Measurements from ENCODE around the gene PIAS1.
"Not testable (repeated sequence)": the region's sequence is repeated elsewhere in the genome, so short reads cannot be mapped to it uniquely, and the experiment has no call there.

The PIAS1 gene

DNA sequence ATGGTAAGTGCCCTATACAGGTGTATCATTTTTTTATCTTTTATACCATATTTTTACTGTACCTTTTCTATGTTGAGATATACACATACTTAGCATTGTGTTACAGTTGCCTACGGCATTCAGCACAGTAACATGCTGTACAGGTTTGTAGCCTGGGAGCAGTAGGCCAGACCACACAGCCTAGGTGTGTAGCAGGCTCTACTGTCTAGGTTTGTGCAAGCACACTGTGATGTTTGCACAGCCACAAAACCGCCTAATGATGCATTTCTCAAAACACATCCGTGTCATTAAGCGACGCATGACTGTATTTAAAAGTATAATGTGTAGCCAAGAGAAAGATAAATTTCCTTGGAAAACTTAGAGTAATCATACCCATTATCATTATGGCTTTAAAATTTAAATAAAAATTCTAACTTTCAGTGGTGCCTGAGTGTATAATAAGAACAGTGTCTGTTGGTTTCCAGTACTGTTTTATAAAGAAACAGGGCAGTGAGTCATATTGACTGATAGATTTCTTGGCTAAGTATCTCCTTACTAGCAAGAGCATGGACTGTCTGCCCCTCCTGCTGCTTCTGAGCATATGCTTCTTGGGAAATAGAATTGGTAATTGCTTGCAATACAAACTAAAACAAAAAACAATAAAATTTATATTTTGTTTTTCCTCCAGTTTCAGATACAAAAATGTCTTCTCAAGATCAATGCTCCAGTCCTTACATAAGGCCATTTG is 132.7 kb downstream of the PIAS1 start:
- DNase-seq, result no peak

DNA sequence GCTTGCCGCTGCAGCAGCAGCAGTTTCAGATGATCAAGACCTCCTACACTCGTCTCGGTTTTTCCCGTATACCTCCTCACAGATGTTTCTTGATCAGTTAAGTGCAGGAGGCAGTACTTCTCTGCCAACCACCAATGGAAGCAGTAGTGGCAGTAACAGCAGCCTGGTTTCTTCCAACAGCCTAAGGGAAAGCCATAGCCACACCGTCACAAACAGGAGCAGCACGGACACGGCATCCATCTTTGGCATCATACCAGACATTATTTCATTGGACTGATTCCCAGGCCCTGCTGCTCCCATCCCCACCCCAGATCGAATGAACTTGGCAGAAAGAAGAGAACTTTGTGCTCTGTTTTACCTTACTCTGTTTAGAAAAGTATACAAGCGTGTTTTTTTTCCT is 133.4 kb downstream of the PIAS1 start:
- no peak for DNase-seq

DNA sequence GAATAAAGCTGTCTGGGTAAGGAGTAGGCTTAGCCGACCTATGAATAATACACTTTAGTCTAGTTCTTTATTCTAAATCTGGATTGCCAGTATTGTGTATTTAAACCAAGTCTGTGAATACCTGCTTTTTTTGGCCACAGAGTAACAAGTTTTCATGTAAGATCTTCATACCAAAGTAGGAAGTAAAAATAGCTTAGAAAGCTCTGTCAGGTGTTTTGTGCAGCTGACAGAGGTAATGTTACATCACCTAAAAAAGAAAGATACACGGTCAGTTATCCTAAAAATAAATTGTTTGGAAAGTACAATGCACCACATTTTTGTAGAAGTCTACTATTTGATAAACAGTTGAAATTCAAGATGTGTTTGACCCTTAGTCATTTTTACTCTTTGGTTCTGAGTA is 134.5 kb downstream of the PIAS1 start:
- DNase-seq, result no peak

DNA sequence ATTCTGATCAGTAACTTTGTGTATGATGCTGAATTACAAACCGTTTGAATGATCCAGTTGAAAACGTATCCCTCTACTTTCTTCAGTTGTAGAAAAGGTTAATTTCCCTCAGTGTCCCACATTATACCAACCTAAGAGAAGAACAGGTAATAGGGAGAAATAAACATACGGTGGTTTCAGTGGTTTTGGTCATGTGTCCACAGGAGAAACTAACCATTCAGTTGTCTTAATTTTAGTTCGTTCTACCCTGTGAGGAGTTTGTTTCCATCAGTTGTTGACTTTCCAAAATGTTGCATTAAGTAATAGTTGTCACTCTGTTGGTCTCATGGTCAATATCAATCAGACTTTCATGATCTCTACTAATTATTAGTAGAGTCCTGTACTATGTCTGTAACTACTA is 135.9 kb downstream of the PIAS1 start:
- DNase-seq, result no peak

DNA sequence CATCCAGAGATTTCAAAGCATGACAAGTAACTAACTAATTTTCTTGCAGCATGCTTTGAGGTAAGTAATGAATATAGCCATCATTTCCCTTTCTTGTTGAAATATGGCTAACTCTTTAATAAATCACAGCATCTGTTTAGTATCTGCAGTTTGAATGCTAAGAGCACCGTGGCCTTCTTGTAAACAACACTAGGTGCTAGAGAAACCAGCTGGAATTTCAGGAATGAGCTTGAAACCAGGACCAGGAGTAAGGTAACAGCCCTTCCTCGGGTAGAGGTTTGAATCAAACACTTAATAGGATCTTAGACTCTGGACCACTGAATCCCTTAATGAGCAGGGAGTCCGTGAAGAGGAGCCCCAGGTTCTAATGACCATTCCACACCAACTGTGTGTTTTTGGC is 137.4 kb downstream of the PIAS1 start:
- no peak for DNase-seq

DNA sequence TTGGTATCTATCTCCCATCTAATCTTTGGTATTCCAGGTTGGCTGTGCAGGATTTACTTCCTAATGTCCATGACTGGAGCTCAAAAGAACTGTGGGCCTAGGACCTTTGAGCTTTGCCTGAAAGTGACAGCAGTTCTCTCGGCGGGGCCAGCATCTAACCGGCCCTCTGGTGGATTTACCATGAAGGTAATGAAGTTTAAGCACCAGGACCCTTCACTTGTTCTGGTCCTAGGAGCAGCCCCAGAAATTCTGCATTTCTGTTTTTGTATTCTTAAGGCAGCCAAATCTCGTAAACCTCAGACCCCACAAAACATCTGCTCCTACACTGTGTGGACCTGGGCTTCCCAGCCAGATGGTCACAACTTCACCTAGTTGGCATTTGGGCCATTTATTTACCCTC is 138.0 kb downstream of the PIAS1 start:
- DNase-seq, result no peak

DNA sequence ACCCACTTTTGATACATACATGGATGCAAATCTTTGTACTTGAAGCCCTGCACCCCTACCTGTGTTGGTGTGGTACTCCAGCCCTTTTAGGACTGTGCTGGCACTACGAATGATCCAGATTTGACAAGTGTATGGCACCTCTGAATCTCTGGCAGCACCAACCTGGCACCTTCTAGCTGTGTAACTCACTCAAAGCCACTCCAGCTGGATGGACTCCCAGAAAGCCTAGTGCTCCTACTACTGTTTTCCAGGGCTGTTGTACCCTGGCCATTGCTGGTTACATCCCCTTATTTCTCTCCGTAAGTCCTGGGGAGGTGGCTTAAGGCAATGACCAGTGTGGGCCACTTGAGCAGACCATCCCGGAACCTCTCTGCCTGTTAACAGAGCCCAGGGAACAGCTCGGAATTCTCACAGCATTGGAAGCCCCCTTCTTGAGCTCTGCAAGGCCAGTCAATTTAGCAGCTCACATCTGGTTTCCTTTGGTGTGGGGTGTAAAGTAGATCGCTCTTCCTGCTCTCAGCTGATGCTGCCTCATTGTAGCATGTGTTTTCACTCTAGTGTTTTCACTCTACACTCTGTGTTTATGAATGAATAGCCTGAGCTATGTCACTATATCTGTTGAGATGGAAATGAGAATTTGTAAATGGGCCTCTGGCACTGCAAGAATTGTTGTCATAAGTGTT is 138.8 kb downstream of the PIAS1 start:
- DNase-seq, result no peak

DNA sequence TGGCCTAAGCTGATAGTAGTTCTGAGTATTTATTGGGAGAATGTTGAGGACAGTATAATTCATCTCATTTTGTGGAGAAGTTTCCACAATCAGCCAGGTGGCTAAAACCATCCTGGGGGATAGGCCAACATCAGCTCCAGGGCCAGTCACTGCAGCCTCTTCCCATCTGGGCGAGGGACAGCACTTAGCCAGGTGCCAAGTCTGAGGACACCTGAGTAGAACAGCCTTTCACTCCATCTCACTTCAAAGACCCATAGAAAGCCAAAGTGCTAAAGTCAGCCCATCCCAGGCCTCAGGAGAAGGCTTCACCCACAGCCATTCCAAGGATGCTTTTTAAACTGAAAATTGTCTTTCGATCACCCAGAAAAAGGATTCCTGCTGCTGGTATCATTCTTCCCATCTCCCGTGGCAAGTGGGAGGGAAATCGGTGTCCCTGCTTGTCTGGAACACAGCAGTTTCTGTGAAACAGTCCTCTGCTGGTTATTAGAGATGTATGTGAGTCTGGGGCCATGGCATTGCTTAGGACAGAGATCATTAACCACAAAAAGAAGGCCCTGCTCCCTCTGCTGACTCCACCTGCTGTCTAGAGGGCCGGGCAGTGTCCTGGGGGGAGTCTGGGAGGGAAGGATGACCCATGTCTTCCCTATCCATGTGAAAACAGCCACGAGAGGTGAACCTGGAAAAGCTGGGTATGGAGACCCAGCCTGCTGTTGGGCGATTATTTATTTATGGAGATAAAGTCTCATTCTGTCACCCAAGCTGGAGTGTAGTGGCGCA is 141.4 kb downstream of the PIAS1 start:
- DNase-seq, result no peak

DNA sequence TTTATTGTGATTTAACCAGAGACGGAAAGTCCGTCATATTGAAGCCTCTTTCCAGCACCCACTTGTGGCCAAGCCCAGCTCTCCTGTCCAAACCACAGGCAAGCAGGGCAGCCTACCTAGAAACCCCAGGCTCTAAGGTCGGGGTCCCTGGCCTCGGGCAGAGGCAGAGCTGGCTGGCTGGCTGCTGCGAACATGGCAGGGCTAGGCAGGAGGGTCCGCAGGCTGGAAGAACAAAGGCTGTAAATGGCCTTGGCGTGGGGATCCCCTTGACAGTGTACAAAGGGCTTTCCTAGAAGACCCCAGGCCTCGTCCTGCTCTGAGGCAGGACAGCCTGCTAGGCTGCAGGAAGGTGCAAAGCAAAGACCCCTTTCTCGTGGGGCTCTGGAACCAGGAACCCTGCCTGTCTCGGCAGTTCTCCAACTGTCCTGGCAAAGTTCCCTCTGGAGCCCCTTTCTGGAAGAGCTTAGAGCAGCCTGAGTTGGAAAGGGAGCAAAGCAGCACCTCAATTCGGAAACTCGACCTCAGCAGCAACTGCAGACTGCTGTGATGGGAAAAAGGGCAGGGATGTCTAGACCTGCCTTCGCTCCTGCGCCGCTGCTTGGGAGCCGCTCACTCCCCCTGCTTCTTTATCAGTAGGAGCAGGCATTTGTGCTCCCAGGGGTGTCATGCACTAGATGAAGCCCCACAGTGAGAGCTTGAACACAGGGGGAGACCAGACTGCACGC is 142.5 kb downstream of the PIAS1 start:
- no peak for DNase-seq

DNA sequence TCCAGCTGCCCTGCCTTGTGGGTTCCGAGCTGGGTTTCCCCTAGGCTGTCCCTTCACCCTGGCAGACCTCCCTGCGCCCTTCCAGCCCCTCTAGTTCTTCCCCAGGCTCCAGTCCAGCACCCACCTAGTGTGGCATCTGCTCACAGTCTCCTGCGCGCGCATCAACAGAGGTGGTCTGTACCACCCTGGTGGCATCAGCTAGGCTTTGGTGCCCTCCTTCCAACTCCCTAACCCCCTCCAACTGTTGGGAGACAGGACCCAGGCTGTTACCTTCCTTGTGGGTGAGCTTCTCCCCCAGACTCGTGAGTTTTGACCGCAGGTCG is 143.0 kb downstream of the PIAS1 start:
- no peak for DNase-seq

DNA sequence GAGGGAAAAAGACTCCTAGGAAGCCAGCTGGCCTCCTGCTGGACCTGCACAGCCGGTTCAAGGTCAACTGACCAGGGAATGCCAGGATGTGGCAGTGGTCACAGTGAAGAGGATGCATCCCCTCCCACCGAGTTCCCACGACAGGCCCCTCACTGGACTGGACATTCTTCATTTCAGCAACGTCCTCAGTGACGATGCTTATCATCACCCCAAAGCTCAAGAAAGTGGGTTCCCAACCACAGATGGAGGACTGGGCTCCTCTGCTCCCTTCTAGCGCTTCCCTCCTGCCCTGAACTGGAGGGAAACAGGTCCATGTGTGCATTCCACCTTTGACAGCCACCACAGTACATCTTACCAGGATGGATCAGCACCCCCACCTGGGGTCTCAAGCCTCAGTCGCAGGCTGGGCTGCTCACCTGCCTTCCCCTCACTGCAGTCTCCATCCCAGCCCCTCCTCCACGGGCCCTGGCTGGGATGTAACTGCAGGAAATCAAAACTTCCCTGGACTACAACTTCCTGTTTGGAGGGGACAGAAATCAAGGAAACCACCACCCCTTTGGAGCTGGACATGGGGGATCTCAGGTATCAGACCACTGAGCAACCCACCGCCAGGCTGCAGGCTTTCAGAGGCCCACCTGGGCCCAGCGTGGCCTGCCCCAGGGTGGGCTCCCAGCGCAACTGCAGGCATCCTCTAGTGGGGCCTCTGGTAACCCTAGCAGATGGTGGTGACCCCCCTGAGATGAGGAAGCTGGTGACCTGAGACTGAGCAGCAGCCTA is 143.7 kb downstream of the PIAS1 start:
- DNase-seq, result no peak

DNA sequence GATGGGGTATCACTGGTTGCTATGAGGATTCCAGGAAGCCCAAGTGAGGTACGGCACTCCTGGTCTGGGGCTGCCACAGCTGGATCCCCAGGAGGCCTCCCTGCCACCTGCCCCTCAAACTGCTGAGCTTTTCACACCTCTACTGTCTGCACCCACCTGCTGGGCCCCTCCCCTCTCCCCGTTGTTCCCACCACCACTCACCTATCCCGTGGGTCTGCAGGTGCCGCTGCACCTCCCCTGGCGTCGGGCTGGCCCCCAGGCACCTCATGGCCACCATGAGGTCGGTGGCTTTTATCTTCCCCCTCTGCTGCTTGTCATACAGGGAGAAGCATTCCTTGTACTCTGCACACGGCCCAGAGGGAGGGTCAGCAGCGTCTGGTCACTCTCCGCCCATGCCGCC is 145.2 kb downstream of the PIAS1 start:
- no peak for DNase-seq

DNA sequence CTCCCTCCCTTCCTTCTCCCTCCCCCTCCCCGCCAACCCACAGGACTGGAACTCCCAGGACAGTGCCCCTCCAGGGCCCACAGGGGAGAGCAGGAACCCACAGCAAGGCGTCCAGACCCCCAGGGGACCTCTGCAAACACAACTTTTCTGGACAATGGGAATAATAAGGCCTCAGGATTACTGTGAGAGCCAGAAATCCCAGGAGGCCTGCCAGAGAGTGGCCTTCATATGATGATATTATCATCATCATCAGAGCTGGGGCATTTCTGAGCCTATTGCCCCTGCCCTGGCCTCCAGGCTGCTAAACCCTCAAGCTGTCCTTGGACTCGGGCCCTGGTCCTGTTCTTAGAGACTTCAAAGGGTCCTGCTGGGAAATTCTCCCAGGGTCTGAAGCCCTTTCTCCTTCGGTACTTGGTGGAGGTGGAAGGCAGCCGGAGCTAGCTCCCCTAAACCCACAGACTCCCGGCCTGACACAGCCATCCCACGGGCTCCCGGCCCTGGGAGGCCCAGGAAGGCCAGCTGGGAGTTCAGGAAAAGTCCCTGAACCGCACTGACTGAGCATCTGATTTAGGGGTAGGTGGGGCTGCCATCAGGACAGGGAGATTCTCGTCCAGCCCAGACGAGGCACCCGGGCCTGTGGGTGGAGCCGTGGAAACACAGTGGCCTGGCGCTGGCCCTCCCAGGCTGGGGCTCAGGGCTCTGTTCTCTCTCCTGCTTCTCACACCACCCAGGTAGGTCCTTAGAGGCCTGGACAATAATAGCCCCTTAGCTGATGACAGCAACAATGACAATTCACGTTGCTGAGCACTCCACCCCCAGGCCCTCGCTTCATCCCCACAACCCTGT is 146.1 kb downstream of the PIAS1 start:
- DNase-seq, result no peak

DNA sequence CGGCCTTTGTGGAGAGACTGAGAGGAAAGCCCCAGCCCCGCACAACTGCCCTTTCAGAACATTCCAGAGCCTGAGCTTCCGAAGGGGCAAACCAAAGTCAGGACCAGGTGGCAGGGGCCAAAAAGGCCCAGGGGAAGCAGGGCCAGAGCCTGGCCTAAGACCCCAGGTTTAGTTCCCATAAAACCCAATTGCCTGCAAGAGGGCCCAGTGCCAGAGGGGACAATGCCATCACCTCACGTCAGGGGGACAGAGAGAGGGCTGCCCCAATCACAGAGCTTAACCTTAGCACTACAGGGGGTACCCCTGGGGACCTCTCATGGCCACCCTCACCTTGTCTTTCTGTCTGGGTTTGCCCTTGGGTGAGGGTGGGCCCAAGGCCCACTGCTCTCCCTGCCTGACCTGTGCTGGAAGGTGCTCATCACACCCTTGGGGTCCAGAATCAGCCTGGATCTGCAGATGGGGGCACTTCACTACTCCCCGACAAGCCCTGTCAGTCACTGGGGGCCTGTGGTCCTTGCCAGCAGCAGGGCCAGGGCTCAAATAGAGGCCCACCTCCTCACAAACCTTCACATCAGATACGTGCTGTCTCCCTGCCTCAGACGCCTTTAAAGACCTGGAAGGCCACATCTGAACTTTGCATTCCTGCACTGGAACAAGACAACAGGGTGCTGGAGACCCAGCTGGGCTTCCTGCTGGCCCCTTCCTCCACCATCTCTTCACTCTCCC is 147.2 kb downstream of the PIAS1 start:
- no peak for DNase-seq

DNA sequence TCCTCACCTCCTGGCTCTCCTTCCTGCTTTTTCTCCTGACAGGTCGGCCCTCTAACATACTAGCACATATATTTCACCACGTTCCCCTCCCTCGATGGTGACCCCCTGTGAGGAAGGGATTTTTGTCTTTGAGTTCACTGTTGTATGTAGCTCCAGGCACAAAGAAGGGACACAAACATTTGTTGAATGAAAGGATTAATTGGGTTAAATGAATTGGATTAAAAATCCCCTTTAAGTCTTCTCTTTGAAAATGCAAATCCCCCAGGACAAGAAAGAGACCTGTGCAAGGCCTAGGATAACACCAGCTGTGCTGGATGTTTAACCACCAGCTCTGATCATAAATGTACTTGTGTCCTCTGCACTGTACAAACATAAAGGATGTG is 147.8 kb downstream of the PIAS1 start:
- no peak for DNase-seq

DNA sequence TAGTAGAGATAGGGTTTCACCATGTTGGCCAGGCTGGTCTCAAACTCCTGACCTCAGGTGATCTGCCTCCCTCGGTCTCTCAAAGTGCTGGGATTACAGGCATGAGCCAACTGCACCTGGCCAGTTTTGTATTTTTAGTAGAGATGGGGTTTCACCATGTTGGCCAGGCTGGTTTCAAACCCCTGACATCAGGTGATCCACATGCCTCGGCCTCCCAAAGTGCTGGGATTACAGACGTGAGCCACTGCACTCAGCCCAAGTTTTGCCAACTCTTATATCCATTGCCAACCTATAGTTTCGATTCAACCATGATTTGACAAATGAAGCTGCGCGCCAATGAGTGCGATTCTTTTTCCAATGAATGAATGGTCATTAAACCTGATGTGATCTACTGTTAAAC is 148.9 kb downstream of the PIAS1 start:
- not testable (repeated sequence) for DNase-seq

DNA sequence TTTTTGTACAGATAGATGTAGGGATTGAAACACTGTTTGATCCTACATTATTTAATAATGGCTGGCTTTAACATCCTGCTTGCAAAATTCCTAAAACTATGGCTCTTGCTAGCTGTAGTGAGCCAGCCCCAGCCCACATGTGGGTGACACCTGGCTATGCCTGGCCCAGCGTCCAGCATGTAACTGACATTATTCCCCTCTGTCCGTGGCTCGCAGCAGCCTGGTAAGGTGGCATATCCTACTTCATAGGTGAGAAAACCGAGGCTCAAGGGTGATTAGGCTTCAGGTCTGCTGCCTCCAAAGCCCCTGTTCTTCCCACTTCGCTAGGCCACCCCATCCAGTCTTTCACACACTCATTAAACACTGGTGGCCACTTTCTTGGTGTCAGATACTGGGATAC is 149.4 kb downstream of the PIAS1 start:
- DNase-seq, result no peak

DNA sequence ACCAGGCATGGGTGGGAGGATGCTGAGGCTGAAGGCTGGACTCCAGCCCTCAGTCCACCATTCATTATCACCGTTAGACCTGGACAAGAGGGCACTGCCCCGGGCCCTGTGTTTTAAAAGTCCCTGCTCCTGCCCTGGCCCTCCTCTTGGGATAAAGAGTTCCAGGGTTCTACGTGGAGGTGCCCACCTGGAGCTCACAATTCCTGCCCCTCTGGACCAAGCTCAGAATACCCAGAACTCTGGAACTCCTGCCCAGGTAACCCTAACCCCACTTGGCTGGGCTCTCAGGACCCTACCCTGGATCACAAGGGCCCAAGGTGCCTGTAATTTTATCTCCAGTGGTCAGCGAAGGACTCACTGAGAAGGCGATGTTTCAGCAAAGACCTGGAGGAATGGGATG is 149.8 kb downstream of the PIAS1 start:
- no peak for DNase-seq

DNA sequence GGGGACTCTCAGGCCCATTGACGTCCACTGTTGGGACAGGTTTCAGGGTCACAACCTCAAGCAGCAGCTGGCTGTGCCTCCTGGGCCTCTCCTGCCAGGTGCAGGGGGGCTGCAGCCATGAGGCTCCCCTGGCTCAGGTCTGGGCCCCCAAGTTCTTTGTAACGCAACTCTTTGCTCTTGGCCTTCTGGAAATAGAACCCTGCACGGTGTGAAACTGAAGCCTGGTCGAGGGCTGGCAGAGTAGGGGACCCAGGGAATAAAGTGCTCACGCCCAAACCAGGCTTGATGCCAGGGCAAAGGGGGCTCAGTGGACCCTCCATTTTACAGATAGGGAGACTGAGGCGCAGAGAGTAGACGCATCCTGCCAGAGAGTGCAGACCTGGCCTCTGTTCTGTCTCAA is 150.2 kb downstream of the PIAS1 start:
- DNase-seq, result no peak

DNA sequence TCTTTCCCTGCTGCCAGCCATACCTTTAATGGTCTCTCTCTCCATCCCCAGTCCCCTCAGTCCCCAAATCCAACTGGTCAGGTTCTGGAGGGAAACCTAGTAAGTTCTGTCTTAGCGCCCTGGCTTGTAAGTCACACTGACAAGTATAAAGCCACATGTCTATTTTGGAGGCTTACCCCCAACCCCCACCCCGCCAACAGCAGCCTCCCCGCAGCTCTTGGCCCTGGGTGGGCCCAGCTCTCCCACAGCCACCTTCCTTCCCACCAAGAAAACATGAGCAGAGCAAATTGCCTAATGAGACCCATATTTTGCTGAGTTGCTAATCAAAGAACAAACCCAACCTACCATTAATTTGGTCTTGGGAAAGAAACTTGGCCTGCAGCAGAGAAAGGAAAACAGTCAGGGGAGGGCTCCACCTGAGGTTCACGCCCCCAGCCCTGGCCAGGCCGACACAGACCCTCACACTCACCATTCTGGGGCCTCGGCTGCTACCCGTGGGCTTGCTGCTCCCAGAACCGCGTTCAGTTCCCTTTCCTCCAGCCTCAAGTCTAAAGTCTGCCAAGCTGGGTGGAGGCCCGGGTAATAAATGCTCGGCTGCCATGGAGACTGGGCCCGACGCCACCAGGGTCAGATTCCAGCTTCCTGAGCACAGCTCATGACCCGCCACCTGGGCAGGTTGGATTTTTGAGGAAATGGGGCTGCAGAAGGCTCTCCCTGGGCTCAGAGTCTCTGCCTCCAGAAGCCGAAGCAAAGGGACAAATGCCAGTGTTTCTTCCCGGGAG is 150.9 kb downstream of the PIAS1 start, which contains the start of gene CALML4:
Gene CALML4, minus strand, starts transcription at position 557 of the 782 bp plus-strand sequence. Its CDS starts 85 bp downstream, at position 472.
- DNase-seq, result no peak
